ENCODE measurements around the gene ESYT3.

Gene ESYT3, protein sequence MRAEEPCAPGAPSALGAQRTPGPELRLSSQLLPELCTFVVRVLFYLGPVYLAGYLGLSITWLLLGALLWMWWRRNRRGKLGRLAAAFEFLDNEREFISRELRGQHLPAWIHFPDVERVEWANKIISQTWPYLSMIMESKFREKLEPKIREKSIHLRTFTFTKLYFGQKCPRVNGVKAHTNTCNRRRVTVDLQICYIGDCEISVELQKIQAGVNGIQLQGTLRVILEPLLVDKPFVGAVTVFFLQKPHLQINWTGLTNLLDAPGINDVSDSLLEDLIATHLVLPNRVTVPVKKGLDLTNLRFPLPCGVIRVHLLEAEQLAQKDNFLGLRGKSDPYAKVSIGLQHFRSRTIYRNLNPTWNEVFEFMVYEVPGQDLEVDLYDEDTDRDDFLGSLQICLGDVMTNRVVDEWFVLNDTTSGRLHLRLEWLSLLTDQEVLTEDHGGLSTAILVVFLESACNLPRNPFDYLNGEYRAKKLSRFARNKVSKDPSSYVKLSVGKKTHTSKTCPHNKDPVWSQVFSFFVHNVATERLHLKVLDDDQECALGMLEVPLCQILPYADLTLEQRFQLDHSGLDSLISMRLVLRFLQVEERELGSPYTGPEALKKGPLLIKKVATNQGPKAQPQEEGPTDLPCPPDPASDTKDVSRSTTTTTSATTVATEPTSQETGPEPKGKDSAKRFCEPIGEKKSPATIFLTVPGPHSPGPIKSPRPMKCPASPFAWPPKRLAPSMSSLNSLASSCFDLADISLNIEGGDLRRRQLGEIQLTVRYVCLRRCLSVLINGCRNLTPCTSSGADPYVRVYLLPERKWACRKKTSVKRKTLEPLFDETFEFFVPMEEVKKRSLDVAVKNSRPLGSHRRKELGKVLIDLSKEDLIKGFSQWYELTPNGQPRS

DNA sequence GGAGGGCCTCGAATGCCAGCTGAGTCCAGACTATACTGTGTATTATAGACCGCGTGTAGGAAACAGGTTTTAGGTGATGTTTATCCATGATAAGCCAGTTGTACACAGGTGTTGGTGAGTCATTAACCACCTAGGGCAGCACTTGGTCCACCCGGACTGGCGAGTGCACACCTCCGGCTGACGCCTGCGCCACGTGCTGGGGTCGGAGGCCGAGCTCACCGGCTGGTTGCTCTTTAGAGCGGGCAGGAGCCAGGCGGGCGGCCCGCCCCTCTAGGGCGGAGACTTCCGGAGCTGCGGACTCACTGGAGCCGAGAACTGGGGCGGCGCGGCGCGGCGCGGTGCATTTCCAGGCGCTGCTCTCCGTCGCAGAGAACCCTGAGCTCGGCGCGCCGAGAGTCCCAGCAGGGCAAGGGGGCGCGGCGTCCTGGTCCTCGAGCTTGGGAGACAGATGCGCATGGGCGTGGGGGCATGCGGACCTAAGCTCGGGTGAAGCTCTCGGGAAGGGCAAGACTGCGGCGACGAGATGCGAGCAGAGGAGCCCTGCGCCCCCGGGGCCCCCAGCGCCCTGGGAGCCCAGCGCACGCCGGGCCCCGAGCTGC is at the start of gene ESYT3:
Gene ESYT3 (plus strand): TSS at position 341 of the 599 bp plus-strand sequence. CDS start 183 bp downstream, at position 524.
- peak; percentile 52 for DNase-seq (ENCODE audit: low spot score)

DNA sequence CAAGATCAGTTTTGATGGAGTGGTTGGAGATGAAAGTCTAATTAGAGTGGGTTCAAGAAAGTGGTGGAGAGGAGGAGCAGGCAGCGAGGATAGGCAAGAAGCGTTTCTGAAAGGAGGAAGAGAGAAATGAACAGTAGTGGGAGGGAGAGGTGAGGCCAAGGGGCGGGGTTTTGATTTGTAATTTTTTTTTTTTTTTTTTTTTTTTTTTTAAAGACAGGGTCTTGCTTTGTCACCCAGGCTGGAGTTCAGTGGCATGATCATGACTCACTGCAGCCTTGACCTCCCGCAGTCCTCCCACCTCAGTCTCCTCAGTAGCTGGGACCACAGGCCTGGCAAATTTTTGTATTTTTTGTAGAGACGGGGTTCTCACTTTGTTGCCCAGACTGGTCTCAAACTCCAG is 49.4 kb upstream of the ESYT3 start:
- DNase-seq (ENCODE audit: low spot score): no peak

DNA sequence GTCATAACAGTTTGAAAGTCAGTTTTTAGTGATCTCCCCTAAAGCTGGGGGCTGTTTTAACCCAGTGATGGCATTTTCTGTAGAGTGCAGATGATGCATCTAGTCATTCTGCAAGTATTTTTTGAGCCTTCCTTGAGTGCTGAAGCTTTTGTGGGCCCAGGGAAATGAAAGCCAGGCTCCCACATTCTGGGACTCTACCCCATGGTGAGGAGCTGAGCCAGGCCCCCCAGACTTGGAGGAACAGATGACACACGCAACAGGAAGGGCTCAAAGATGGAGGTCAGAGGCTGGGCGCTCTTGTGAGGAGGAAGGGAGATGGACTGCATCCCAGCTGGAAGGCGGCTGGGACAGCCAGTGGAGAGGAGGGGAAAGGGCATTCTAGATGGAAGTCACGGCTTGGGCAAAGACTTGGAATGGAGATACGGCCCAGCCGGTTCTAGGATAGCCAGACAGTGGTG is 45.2 kb upstream of the ESYT3 start:
- no peak for DNase-seq (ENCODE audit: low spot score)

DNA sequence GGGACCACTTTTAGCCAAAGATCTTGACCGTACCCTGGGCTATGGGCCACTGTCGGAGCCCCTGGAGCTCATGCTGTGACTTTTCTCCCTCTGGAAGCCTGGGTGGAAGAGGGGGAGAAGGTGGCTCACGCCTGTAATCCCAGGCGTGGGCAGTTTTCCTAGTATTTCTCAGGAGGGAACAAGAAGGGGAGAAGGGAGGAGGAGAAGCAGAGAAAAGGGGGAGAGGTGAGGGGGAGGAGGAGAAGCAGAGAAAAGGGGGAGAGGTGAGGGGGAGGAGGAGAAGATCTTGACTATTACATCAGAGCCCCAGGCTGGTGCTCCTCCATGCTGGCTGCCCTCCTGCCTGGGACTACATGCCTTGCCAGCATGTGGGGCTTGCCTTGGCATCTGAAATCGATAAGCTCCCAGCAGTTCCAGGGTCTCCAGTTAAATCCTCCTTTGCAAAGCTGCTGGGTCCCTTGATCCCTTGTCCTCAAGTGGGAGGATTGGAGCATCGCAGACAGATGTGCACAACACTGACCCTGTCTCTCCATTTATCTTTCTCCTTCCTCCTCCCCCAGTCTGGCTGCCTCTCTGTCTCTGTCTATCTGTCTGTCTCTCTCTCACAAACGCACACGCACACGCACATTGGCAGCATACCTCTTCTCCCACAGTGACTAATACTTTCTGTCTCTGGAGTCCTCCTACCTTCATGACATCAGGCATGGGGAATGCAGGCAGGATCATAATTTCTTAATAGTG is 44.4 kb upstream of the ESYT3 start:
- DNase-seq (ENCODE audit: low spot score): peak; percentile 70

DNA sequence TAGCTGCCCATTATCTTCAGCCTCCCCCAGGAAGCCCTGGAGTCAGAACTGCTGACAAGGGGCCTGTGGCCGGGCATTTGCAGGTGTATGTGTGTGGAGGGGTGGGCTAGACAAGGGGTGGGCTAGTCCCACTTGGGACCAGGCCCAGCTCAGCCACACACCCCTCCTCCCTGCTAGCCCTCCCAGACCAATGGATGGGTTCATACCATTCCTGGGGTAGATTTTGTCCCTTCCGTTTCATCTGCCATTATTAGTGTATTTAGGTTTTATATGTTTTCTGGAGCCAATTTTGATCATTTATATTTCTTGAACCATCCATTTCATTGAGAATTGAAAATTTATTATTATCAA is 43.9 kb upstream of the ESYT3 start:
- no peak for DNase-seq (ENCODE audit: low spot score)

DNA sequence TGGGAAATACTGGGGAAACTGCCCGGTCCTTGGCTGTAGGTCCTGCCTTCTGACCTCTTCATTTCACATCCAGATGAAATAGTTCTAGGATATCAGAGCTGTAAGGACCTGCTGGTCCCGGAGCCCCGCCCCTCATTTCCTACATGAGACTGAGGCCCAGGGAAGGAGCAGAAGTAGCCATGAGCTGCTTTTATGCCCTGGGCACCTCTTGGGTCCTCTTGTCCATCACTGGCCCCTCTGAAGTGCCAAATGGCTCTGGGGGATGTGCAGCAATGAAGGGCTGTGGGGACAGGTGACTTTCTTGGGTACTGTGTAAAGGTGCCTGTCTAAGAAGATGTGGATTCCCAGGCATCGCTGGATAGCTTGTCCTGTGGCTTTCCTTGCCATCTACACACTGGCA is 40.3 kb upstream of the ESYT3 start:
- no peak for DNase-seq (ENCODE audit: low spot score)

DNA sequence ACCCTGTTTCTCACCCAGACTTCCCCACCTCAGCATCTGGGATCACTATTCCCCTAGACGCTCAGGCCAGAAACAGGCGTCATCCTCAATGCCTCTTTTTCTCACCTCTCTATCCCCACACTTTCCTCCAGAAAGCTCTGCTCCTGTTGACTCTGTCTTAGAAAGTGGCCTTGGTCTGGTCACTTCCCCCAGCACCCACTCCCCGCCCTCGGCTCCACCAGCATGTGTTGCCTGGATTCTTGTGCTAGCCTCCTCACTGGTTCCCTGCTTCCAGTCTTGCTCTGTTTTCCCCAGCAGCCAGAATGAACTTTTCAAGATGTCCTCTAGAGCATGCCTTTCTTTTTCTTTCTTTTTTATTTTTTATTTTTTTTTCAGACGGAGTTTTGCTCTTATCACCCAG is 39.7 kb upstream of the ESYT3 start:
- DNase-seq (ENCODE audit: low spot score): no peak

DNA sequence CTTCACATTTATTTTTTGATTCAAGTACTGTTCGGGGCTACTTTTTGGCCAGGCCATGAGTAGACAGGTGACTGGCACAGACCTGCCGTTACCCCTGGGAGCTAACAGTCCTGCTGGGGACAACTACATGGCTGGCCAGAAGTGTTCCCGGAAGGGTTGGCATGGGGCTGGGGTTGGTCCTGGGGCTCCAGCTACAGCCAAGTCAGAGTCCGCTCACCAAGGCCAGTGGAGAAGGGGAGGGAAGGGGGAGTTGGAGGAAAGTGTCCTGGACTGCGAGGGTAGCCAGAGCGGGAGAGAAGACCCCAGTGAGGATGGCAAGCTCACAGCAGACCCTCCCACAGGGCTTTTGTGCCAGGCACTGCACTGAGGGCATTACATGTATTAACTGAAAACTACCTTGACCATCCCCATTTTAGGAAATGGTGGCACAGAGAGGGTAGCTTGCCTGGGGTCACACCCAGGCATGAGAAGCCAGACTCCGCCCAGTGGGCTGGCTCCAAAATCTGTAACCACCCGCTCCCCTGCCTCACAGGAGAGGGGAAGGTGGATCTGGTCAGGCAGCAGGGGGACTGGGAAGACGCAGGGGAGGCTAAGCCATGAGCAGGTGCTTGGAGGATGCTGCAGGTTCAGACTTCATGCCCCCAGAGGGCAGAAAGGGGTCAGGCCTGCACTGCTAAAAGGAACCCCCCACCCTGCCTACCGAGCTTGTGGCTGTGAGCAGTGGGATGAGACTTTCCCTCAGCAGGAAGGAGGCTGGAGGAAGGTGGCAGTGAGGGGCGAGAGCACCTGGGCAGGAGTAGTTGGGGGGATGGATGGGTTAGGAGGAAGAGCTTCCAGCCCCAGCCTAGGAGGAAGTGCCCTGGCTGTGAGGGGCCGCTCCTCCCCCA is 38.3 kb upstream of the ESYT3 start:
- DNase-seq (ENCODE audit: low spot score): no peak

DNA sequence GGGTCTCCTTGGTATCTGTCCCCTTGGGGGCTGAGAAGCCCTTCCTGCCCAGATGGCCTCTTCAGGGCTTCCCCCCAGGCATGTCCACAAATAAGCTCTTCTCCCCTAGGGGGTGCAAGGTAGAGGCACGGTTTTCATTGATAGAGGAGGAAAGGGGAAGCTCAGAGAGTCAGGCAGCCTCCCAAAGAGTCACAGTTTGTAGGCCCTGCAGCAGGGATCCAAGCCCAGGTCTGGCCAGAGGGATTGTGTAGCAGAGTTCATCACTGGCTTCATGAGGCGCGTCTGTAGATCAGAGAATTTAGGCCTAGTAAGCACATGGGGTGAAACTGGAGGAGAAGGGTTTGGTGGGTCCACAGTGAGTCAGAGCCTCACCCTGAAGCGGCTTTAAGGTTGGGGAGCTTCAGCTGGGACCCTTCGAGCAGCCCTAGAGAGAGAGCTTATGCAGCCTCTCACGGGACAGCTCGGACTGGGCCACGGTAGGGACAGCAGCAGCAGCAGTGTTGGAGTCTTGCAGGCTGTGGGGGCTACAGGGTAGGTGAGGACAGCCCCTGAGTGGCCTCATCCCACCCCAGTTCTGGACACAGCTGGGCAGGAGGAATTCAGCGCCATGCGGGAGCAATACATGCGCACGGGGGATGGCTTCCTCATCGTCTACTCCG is 37.5 kb upstream of the ESYT3 start:
- DNase-seq (ENCODE audit: low spot score): no peak

DNA sequence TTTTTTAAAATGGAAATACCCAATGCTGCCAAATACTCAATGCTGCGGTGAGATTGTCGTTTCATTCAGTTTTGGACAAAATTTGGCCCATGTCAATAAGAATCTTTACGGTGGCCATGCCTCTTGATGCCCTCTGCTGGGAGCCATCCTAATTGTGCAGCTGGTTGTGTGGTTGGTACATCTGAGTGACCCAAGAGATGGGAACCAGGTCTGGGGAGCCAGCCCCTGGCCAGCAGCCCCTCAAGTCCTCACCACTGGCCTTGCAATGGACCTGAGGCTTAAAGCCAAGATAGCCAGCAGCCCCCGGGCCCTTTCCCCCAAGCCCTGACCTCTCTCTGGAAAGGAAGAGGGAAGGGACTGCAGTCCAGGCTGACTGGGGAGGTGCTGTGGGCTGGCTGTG is 36.4 kb upstream of the ESYT3 start:
- peak; percentile 34 for DNase-seq (ENCODE audit: low spot score)

DNA sequence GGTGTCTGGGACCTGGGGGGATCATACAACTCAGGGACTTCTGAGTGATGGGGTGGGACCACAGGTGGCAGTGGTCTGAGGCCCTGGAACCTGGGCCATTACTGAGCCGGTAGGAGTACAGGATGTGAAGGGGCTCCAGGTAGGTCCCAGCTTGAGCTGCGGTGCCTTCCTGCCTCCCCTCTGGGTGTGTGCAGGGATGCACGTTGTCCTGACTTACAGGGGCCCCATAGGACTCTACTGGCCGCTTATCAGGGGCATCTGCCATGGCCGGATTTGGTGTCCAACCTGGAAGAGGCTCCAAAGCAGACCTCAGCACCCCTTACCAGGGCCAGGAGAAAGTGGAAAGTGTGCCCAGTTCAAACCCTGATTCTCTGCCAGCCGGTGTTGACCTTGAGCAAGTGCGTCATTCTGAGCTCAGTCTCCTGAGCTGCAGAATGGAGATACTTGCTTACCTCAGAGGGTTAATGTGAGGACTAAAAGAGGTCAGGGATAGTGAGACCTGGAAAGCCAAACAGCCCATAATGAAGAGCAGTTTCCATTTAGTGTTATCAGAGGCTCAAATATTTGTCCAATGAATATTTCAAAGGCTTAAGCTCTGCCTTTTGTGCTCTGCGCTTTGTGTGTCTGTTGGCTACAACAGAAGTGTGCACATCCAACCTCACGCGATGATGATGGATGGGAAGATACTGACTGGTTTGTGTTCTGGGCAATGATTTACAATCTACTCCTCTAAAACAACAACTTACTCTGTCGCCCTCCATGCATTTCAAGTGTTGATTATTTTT is 35.4 kb upstream of the ESYT3 start:
- no peak for DNase-seq (ENCODE audit: low spot score)

DNA sequence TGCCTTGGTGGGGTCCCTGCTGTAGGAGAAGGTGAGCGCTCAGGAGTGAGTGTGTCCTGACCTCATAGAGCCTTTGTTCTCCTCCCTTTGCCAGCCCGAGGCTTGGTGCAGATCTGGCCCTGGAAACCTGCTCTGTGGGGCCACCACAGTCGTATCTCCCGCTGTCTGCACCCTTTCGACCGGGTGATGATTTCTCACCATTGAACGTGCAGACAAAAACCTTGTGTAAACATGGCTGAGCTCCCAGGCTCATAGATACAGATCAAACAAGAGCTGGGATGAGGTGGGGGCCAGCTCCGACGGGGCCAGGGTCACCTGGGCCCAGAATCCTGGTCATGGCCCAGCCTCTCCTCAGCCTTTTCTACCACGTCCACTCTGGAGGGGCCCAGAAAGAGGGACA is 34.6 kb upstream of the ESYT3 start:
- no peak for DNase-seq (ENCODE audit: low spot score)

DNA sequence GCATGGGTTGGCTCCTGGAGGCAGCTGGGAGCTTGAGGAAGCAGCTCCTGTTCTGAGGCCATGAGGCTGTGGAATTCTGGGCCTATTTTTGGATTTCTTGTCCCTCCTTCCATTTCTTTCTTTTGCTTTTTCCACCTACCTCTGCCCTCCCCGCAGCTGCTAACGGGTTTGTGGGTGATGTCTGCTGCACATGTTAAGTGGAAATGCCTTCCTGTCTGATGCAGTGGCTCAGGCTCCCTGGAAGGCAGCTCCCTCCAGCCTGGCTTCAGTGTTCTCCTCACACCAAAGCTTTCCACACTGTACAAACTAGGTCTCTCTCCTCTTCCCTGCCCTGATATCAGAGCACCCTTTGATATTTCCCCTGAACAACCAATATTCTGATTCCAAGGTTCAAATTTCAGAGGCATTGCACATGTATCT is 33.8 kb upstream of the ESYT3 start:
- DNase-seq (ENCODE audit: low spot score): peak; percentile 72

DNA sequence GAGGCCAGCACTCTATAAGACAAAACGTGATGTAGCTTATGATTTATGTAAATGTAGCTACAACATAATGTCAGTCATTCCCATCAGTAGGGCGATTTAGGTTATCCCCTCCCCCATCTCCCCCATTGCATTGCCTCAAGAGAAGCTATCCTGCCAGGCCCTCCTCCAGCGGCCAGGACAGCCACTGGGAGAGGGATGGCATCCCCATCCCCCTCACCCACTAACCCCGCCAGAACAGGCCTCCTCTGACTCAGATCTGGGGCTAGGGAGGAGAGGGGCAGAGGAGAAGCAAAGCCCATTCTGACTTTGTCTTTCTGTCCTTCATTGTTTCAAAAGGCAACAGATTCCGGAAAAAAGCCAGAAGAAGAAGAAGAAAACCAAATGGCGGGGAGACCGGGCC is 32.6 kb upstream of the ESYT3 start:
- no peak for DNase-seq (ENCODE audit: low spot score)

DNA sequence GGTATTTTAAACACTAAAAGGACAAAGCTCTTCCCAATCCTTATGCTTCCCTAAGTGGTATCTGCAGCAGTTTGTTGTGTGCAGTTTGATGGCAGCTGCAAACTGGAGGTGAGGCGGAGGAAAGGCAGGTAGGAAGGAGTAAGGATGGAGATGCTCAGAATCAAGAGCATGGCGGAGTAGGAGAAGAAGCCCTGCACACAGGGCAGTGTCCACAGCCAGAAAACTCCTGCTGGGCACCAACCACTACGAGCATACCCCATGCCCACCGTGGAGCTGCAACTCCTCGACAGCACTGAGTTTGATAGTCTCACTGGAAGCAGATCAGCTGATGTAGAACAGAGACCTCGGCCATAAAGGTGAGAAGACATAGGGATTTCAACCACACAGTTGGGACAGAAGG is 30.3 kb upstream of the ESYT3 start:
- no peak for DNase-seq (ENCODE audit: low spot score)

DNA sequence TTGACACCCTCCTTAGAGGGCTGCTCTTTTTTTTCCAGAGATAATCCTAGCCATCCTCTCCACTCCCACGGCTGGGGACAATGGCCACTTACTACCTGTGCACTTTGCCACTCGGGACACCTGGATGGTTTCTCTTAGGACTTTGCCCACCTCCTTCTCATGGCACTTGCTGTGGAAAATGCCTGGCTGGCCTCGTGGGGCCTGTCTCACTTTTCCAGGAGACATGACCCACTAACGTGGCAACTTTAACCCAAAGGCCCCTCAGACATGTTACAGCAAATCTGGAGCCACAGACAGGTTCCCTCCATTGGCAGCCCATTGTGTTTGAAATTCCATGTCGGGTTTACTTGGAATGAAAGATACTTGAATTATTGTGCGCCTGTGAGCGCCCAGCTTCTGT is 29.4 kb upstream of the ESYT3 start:
- no peak for DNase-seq (ENCODE audit: low spot score)

DNA sequence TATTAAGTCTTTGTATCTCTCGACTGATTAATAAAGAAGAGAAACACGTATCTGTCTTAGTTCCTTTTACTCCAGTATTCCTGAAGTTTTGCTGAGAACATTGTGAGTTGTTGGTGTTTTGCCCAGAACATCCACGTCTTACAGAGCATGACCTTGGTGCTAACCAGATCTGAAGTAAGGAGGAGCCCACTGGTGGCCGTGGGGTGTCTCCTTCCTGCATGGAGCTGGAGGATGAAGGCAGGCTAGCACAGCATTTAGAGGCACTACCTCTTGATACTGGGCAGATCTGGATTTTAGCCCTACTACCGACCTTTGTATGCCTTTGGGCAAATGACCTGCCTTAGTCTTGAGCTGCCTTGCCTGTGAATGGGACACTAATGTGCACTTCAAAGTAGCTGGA is 28.9 kb upstream of the ESYT3 start:
- DNase-seq (ENCODE audit: low spot score): no peak

DNA sequence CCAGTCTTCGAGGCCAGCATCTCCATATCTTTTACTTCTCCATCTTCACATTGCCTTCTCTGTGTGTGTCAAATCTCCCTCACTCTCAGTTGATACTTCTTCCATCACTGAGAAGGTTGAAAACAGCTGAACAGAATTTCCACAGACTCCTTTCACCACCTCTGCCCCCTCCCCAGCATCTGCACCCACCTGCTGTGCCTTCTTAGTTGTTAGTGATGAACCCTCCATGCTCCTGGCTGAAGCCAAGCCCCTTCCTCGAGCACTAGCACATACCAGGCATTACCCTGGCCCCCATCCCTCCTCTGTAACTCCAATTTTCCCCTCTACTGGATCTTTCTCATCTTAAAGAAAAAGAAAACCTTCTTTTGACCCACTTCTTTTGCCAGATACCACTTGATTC is 27.8 kb upstream of the ESYT3 start:
- no peak for DNase-seq (ENCODE audit: low spot score)

DNA sequence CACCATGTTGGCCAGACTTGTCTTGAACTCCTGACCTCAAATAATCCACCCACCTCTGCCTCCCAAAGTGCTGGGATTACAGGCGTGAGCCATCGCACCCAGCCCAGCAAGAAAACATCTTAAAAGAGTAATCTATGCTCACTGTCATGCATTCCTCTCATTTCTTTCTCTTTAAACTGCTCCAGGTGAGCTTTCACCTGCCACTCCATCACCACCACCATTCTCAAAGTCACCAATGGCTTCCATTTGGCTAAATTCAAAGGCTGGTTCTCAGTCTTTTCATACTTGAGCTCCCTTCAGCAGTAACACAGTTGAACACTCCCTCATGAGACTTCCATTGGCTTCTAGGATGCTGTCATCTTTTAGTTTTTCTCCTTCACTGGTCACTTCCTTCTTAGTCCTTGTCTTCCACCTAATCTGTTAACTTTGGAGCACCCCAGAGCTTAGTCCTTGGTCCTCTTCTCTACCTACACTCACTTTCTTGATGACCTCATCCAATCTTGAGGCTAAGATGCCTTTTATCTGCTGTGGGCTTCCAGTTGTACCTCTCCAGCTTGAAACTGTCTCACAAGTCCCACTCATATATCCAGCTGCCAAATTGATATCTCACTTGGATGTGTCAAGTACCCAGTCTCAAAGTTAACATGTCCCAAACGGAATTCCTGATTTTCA is 27.0 kb upstream of the ESYT3 start:
- no peak for DNase-seq (ENCODE audit: low spot score)
